ENCODE data around the gene ASAP2.

ASAP2 gene

DNA sequence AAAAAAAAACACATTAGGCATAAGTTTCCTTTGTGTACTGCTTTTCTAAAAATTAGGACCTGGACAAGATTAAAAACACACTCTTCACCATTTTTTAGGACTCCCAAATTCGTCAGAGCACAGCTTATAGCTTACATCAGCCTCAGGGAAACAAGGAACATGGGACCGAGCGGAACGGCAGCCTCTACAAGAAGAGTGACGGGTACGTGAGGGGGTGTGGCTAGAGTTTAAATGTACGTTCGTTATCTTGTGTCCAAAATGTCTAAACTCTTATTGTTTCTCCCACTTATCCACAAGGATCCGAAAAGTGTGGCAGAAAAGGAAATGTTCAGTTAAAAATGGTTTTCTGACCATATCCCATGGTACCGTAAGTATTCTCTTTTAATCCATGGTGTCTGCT, 137.8 kb downstream of the ASAP2 start:
- H4K20me1 ChIP-seq (ENCODE audit: insufficient read depth, low read length) = no peaks in the 10 kb centered on the region
- TF ChIP-seq, protein P1, sequence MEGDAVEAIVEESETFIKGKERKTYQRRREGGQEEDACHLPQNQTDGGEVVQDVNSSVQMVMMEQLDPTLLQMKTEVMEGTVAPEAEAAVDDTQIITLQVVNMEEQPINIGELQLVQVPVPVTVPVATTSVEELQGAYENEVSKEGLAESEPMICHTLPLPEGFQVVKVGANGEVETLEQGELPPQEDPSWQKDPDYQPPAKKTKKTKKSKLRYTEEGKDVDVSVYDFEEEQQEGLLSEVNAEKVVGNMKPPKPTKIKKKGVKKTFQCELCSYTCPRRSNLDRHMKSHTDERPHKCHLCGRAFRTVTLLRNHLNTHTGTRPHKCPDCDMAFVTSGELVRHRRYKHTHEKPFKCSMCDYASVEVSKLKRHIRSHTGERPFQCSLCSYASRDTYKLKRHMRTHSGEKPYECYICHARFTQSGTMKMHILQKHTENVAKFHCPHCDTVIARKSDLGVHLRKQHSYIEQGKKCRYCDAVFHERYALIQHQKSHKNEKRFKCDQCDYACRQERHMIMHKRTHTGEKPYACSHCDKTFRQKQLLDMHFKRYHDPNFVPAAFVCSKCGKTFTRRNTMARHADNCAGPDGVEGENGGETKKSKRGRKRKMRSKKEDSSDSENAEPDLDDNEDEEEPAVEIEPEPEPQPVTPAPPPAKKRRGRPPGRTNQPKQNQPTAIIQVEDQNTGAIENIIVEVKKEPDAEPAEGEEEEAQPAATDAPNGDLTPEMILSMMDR (IDR thresholded peaks at IDR 0.05; ENCODE audit: low read length) = no peak
- H3K9me2 ChIP-seq (ENCODE audit: low read depth, low read length) = no peaks in the 10 kb centered on the region
- H3K9ac ChIP-seq (ENCODE audit: low read length) = no peak overlapping the region
- no peak overlapping the region for H3K4me3 ChIP-seq (ENCODE audit: low read depth, low read length, poor library complexity, severe bottlenecking)
- no peak overlapping the region for H2AFZ ChIP-seq (ENCODE audit: low read length)
- no peaks in the 10 kb centered on the region for H3K36me3 ChIP-seq (ENCODE audit: insufficient read depth, low read length)
- no peaks in the 10 kb centered on the region for H3K27me3 ChIP-seq (ENCODE audit: insufficient read depth, low read length)
- no peaks in the 10 kb centered on the region for H3K4me1 ChIP-seq (ENCODE audit: insufficient read depth, low read length, severe bottlenecking)
- H3K4me2 ChIP-seq (ENCODE audit: low read length) = no peak overlapping the region
- no peak overlapping the region for H3K27ac ChIP-seq (ENCODE audit: low read depth, low read length, poor library complexity, severe bottlenecking)
- no peaks in the 10 kb centered on the region for H3F3A ChIP-seq (ENCODE audit: insufficient read depth, low read length)
- no peaks in the 10 kb centered on the region for H3K79me2 ChIP-seq (ENCODE audit: insufficient read depth, low read length)
- H3K9me3 ChIP-seq (ENCODE audit: low read length) = no peaks in the 10 kb centered on the region

- TF ChIP-seq, protein P1 (IDR thresholded peaks at IDR 0.05; ENCODE audit: low read length) = no peak
- H3F3A ChIP-seq (ENCODE audit: insufficient read depth, low read length) = no peaks in the 10 kb centered on the region
- no peak overlapping the region for H3K27ac ChIP-seq (ENCODE audit: low read depth, low read length, poor library complexity, severe bottlenecking)
- H3K27me3 ChIP-seq (ENCODE audit: insufficient read depth, low read length) = no peaks in the 10 kb centered on the region
- H3K4me3 ChIP-seq (ENCODE audit: low read depth, low read length, poor library complexity, severe bottlenecking) = no peak overlapping the region
- H3K9me2 ChIP-seq (ENCODE audit: low read depth, low read length) = no peaks in the 10 kb centered on the region
- H2AFZ ChIP-seq (ENCODE audit: low read length) = no peak overlapping the region
- H3K79me2 ChIP-seq (ENCODE audit: insufficient read depth, low read length) = no peaks in the 10 kb centered on the region
- H3K4me2 ChIP-seq (ENCODE audit: low read length) = no peak overlapping the region
- no peaks in the 10 kb centered on the region for H3K4me1 ChIP-seq (ENCODE audit: insufficient read depth, low read length, severe bottlenecking)
- H3K9me3 ChIP-seq (ENCODE audit: low read length) = no peaks in the 10 kb centered on the region
- no peaks in the 10 kb centered on the region for H4K20me1 ChIP-seq (ENCODE audit: insufficient read depth, low read length)
- H3K9ac ChIP-seq (ENCODE audit: low read length) = no peak overlapping the region
- H3K36me3 ChIP-seq (ENCODE audit: insufficient read depth, low read length) = no peaks in the 10 kb centered on the region
These were observed 138.7 kb downstream of the ASAP2 start for GRCh38 chr2:9345343-9345742.

- Histone ChIP-seq H4K20me1 (ENCODE audit: insufficient read depth, low read length) (no peaks in the 10 kb centered on the region), H3F3A (ENCODE audit: insufficient read depth, low read length) (no peaks in the 10 kb centered on the region), H3K9ac (ENCODE audit: low read length) (no peak overlapping the region), H3K36me3 (ENCODE audit: insufficient read depth, low read length) (no peaks in the 10 kb centered on the region), H3K27ac (ENCODE audit: low read depth, low read length, poor library complexity, severe bottlenecking) (no peak overlapping the region), H3K4me1 (ENCODE audit: insufficient read depth, low read length, severe bottlenecking) (no peaks in the 10 kb centered on the region), H3K4me2 (ENCODE audit: low read length) (no peak overlapping the region), H2AFZ (ENCODE audit: low read length) (no peak overlapping the region), H3K27me3 (ENCODE audit: insufficient read depth, low read length) (no peaks in the 10 kb centered on the region), H3K79me2 (ENCODE audit: insufficient read depth, low read length) (no peaks in the 10 kb centered on the region), H3K9me3 (ENCODE audit: low read length) (no peaks in the 10 kb centered on the region), H3K9me2 (ENCODE audit: low read depth, low read length) (no peaks in the 10 kb centered on the region), H3K4me3 (ENCODE audit: low read depth, low read length, poor library complexity, severe bottlenecking) (no peak overlapping the region)
- TF ChIP-seq EZH2 (IDR thresholded peaks at IDR 0.05; ENCODE audit: borderline replicate concordance, low read length) = no peak
- TF ChIP-seq, protein P1 (IDR thresholded peaks at IDR 0.05; ENCODE audit: low read length) = no peak
These were observed 139.4 kb downstream of the ASAP2 start for GRCh38 chr2:9345997-9346396.
